Gastroesophageal sphincter (tissue), 4 donors: Measurements from ENCODE around the gene NSMCE1. TPM values are rescaled to one million over a fixed set of nuclear protein-coding genes. Genes with fewer than 3 reads are reported as not detected.

ENCODE experiments used
- ATAC-seq: fragments of 150-250 bp; one replicate; pipeline ENCODE4 v1.9.1; 2016; ENCODE audit warnings: mild to moderate bottlenecking, moderate library complexity
- H3K27ac ChIP-seq, 4 donors: fragments of 200-600 bp; sonication (generic) in 3 of 4; 1 replicate in 3 of 4; 2 replicates in 1 of 4; pipeline ENCODE4 v1.5.1; 2016 to 2019
- H3K27me3 ChIP-seq: fragments of 200-600 bp; sonication (generic); one replicate; pipeline ENCODE4 v1.5.1; 2019
- H3K36me3 ChIP-seq, 2 donors: fragments of 200-600 bp; sonication (generic); one replicate each; pipeline ENCODE4 v1.5.1; 2019; ENCODE audit warnings: control low read depth in 1 of 2
- H3K4me1 ChIP-seq, 3 donors: fragments of 200-600 bp; sonication (generic); 1 replicate in 2 of 3; 2 replicates in 1 of 3; pipeline ENCODE4 v1.5.1; 2016 to 2019; ENCODE audit warnings: control low read depth in 2 of 3
- H3K4me3 ChIP-seq, 2 donors: fragments of 200-600 bp; sonication (generic); one replicate each; pipeline ENCODE4 v1.5.1; 2019; ENCODE audit warnings: mild to moderate bottlenecking in 1 of 2, moderate library complexity in 1 of 2
- H3K9me3 ChIP-seq, 3 donors: fragments of 200-600 bp; sonication (generic); one replicate each; pipeline ENCODE4 v1.5.1; 2017 to 2019; ENCODE audit warnings: control low read depth in 2 of 3
- CTCF ChIP-seq, 4 experiments: fragments of 200-600 bp in 2 of 4; fragments of 450-650 bp in 2 of 4; sonication (generic) in 1 of 4; IDR thresholded peaks; one replicate each; pipeline ENCODE4 v1.5.1; 2017 to 2019; ENCODE audit warnings: antibody characterized with exemption in 4 of 4, mild to moderate bottlenecking in 2 of 4, moderate library complexity in 2 of 4
- EP300 ChIP-seq: sonication (generic); formaldehyde crosslinking; IDR thresholded peaks from one replicate; pipeline ENCODE4 v1.6.1; 2017; ENCODE audit warnings: antibody characterized with exemption, mild to moderate bottlenecking
- POLR2A ChIP-seq, 2 donors: fragments of 450-650 bp; IDR thresholded peaks; one replicate each; pipeline ENCODE4 v1.6.1; 2017; ENCODE audit warnings: antibody characterized with exemption in 2 of 2, mild to moderate bottlenecking in 2 of 2, moderate library complexity in 1 of 2
- POLR2AphosphoS5 ChIP-seq: sonication (generic); formaldehyde crosslinking; IDR thresholded peaks from one replicate; pipeline ENCODE4 v1.6.1; 2017; ENCODE audit warnings: antibody characterized with exemption
- WGBS, 2 donors: methylation state at CpG; one replicate each; pipeline ENCODE4 v1.1.5; 2018; ENCODE audit warnings: low coverage in 1 of 2; 5-methylcytosine and 5-hydroxymethylcytosine counted together
- total RNA-seq, 4 donors: library from RNA; depleted of rRNA; stranded (reverse); fragments of >200 nt; gene quantifications; one replicate each; pipeline ENCODE4 v1.1.0, GENCODE V29; 2016

NSMCE1 gene
- total RNA-seq, 4 donors from 2014 or later, result 48.4 to 66.0 (median 63.3) TPM

- no peaks in the 10 kb centered on the region for H3K36me3 ChIP-seq
- no peak overlapping the region for H3K27ac ChIP-seq
- no peak for ATAC-seq
- H3K9me3 ChIP-seq, result no peaks in the 10 kb centered on the region
- H3K27me3 ChIP-seq, result peaks cover 25% of the 10 kb centered on the region
- 33 to 57% methylated on average over 1 of the region's 1 CpG for WGBS, 2 donors
- H3K4me3 ChIP-seq, result no peak overlapping the region
- TF ChIP-seq CTCF (IDR thresholded peaks at IDR 0.05) (no peak), POLR2A (IDR thresholded peaks at IDR 0.05) (no peak), POLR2AphosphoS5 (no peak), EP300 (no peak)
- H3K4me1 ChIP-seq, result peaks cover 0 to 13% (median 10%) of the 10 kb centered on the region in 3 donors
These were observed 68.8 kb downstream of the NSMCE1 start for GRCh38 chr16:27199736-27200135.

DNA sequence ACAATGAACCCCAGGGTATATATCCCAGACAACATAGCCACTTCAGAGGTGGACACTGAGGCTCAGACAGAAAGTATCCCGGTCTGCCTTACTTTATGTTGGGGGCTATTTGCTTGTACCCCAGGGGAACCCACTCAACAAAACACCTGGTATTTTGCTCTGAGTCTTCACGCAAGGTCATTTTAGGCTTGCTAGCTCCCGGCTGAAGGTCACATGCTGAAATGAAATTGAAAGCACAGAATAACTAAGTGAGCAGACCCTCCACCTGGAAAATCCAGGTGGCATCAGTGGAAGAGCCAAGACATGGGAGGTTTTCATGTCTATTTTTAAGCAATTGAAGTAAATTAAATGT, 69.4 kb downstream of the NSMCE1 start:
- no peak for TF ChIP-seq EP300
- no peak for TF ChIP-seq POLR2AphosphoS5
- TF ChIP-seq CTCF (IDR thresholded peaks at IDR 0.05), result no peak
- no peak for TF ChIP-seq POLR2A (IDR thresholded peaks at IDR 0.05)
- Histone ChIP-seq H3K27me3 (peaks cover 25% of the 10 kb centered on the region), H3K4me1 (peaks cover 0 to 7% (median 4%) of the 10 kb centered on the region in 3 donors), H3K9me3 (no peaks in the 10 kb centered on the region), H3K27ac (no peak overlapping the region), H3K4me3 (no peak overlapping the region), H3K36me3 (no peaks in the 10 kb centered on the region)
- WGBS, 2 donors, result 83 to 92% methylated on average over 3 of the region's 3 CpGs
- ATAC-seq, result no peak

- no peak overlapping the region for H3K4me3 ChIP-seq
These were observed 69.9 kb downstream of the NSMCE1 start for GRCh38 chr16:27198451-27199234.

DNA sequence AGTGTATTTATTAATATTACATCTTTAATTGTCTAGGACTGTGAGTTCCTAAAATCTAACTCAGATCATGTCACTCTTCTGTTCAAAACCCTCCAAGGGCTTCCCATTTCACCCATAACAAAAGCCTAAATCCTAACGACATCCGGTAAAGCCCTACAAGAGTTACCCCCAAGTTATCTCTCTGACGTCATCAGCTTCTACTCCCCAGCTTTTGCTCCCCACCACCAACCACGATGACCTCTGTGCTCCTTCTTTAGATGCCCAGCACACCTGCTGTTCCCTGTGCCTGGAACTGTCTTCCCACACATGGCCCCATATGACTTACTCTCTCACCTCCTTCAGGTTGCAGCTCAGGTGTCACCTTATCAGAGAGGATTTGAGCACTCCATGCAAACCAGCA, 71.6 kb downstream of the NSMCE1 start:
- no peak for TF ChIP-seq EP300
- TF ChIP-seq CTCF (IDR thresholded peaks at IDR 0.05), result no peak
- TF ChIP-seq POLR2AphosphoS5, result no peak
- TF ChIP-seq POLR2A (IDR thresholded peaks at IDR 0.05), result no peak
- WGBS, 2 donors, result 71 to 79% methylated on average over 4 of the region's 4 CpGs
- Histone ChIP-seq H3K27me3 (peaks cover 25% of the 10 kb centered on the region), H3K27ac (no peak overlapping the region), H3K4me1 (no peaks in the 10 kb centered on the region), H3K9me3 (no peaks in the 10 kb centered on the region), H3K36me3 (no peaks in the 10 kb centered on the region), H3K4me3 (no peak overlapping the region)
- no peak for ATAC-seq

More at GRCh38 chr16:27198451-27199234, 69.9 kb downstream of the NSMCE1 start:
- Histone ChIP-seq H3K36me3 (no peaks in the 10 kb centered on the region), H3K4me1 (peaks cover 0 to 6% (median 4%) of the 10 kb centered on the region in 3 donors), H3K27ac (no peak overlapping the region), H3K9me3 (no peaks in the 10 kb centered on the region), H3K27me3 (peaks cover 25% of the 10 kb centered on the region)
- TF ChIP-seq POLR2AphosphoS5 (no peak), CTCF (IDR thresholded peaks at IDR 0.05) (no peak), POLR2A (IDR thresholded peaks at IDR 0.05) (no peak), EP300 (no peak)
- 67 to 75% methylated on average over 6 to 12 of the region's 12 CpGs for WGBS, 2 donors
- ATAC-seq, result no peak
